CD4-positive, alpha-beta T cell treated with Interleukin-21 for 1 hour (primary cell): ENCODE data around the gene XYLT1.

Source experiments
- DNase-seq: peaks from one replicate; pipeline ENCODE4 v3.0.0-alpha.2; 2020

The XYLT1 gene

GRCh38 chr16:17068524-17068923 lies 402.2 kb downstream of the XYLT1 start:
- no peak for DNase-seq

GRCh38 chr16:17067882-17068281 lies 402.9 kb downstream of the XYLT1 start:
- DNase-seq = no peak

- no peak for DNase-seq
Observed at GRCh38 chr16:17063201-17064139, 407.3 kb downstream of the XYLT1 start.

GRCh38 chr16:17062676-17063075 lies 408.1 kb downstream of the XYLT1 start:
- no peak for DNase-seq

DNA sequence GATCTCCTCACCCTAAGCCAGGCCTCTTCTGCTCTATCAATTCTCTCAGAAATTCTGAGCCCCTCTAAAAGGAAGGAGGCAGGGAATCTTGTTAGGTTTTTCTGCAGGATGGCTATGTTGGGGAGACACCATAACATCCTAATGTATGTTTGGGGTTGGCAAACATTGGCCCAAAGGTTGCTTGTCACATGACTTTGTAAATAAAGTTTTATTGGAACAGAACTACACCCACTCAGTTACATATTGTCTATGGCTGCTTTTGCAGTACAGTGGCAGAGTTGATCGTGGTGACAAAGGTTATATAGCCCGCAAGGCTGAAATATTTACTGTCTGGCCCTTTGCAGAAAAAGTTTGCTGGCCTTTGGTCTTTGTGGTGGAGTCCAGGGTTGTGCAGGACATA lies 409.4 kb downstream of the XYLT1 start:
- DNase-seq = no peak

- no peak for DNase-seq
Observed at GRCh38 chr16:17058471-17058870, 412.3 kb downstream of the XYLT1 start.

GRCh38 chr16:17056666-17057065 lies 414.1 kb downstream of the XYLT1 start:
- DNase-seq = no peak

- DNase-seq = no peak
Observed at GRCh38 chr16:17053536-17054160, 417.1 kb downstream of the XYLT1 start.
